ENCODE results near the gene LTBP1. TPM values are rescaled to one million over a fixed set of nuclear protein-coding genes. Genes with fewer than 3 reads are reported as not detected.

The LTBP1 gene
- total RNA-seq, 2 experiments from 2014 or later: 0.06 TPM; not detected in 1

DNA sequence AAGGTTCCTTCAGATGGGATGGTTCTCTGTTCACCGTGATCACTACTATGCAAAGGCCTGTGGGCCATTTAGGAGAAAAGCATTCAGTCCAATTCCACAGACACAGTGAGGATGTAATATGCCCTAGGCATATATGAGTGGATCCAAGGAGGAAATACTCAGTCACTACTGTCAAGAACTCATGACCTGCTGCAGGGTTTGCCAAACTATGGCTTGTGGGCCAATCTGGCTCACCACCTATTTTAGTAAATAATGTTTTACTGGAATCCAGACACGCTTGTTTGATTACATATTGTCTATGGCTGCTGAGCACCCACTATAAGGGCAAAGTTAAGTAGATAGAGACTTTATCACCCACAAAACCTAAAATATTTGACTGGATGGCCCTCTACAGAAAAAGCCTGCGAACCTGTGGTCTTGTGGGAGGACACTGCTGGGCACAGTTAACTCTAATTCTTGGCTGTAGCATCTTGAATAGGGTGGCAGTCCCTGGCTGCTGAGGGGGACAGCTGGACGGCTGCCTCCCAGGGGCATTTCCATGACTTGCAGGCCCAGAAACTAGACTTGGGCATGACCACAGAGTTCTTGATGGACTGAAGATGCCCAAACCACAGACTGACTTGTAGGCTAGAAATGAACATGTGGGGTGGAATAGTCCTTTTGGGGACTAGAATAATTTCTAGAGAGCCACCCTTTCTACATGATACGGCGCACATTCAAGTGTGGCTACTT is 20.6 kb upstream of the LTBP1 start:
- Mint-ChIP-seq H3K9me3 (no peaks in the 10 kb centered on the region), H3K27ac (no peak overlapping the region), H3K36me3 (ENCODE audit: low read depth) (no peaks in the 10 kb centered on the region), H3K27me3 (peaks cover 50% of the 10 kb centered on the region), H3K4me3 (no peak overlapping the region), H3K4me1 (ENCODE audit: low read depth) (no peaks in the 10 kb centered on the region)
- H3K27me3 ChIP-seq (ENCODE audit: control insufficient read depth in 1 of 2, insufficient read depth in 2 of 2, low read length in 2 of 2): peaks cover 4 to 8% of the 10 kb centered on the region in 2 experiments
- H3K4me1 ChIP-seq (ENCODE audit: insufficient read depth, low read length): no peaks in the 10 kb centered on the region
- intact Hi-C loops (cut with DNase I, micrococcal nuclease): no loop called here
- H3K27ac ChIP-seq (ENCODE audit: low read depth in 1 of 2, low read length in 2 of 2): no peak overlapping the region
- no peak overlapping the region for H3K4me3 ChIP-seq (ENCODE audit: low read length)
- DNase-seq: no peak
- ChIA-PET CTCF (no interaction called here), POLR2A (no interaction called here)
- TF ChIP-seq, protein P1, sequence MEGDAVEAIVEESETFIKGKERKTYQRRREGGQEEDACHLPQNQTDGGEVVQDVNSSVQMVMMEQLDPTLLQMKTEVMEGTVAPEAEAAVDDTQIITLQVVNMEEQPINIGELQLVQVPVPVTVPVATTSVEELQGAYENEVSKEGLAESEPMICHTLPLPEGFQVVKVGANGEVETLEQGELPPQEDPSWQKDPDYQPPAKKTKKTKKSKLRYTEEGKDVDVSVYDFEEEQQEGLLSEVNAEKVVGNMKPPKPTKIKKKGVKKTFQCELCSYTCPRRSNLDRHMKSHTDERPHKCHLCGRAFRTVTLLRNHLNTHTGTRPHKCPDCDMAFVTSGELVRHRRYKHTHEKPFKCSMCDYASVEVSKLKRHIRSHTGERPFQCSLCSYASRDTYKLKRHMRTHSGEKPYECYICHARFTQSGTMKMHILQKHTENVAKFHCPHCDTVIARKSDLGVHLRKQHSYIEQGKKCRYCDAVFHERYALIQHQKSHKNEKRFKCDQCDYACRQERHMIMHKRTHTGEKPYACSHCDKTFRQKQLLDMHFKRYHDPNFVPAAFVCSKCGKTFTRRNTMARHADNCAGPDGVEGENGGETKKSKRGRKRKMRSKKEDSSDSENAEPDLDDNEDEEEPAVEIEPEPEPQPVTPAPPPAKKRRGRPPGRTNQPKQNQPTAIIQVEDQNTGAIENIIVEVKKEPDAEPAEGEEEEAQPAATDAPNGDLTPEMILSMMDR (IDR thresholded peaks at IDR 0.05): no peak
- H3K36me3 ChIP-seq (ENCODE audit: insufficient read depth, low read length): no peaks in the 10 kb centered on the region
- no peak for ATAC-seq (ENCODE audit: poor library complexity)
- H3K9me3 ChIP-seq (ENCODE audit: control insufficient read depth in 1 of 2, insufficient read depth in 1 of 2, low read length in 2 of 2): no peaks in the 10 kb centered on the region

DNA sequence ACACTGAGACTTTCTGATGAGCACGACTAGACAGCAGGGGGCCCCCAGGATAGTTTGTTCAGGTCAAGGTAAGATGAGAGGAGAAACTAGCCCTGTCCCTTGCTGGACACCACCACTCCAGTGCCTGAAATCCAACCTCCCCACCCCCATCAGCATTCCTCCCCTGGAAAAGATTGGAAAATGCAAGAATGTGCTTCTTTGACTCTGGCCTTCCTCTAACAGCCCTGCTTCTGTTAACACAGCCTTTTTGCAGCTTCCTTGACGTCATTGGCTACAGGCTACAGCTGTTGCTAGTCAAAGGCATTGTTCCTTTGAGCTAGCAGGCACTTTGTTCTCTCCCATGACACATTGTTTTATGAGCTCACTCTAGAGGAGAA is 20.1 kb upstream of the LTBP1 start:
- Mint-ChIP-seq H3K4me1 (ENCODE audit: low read depth) (no peaks in the 10 kb centered on the region), H3K4me3 (no peak overlapping the region), H3K27me3 (peaks cover 47% of the 10 kb centered on the region), H3K36me3 (ENCODE audit: low read depth) (no peaks in the 10 kb centered on the region), H3K27ac (no peak overlapping the region), H3K9me3 (no peaks in the 10 kb centered on the region)
- Histone ChIP-seq H3K27me3 (ENCODE audit: control insufficient read depth in 1 of 2, insufficient read depth in 2 of 2, low read length in 2 of 2) (peaks cover 4 to 8% of the 10 kb centered on the region in 2 experiments), H3K27ac (ENCODE audit: low read depth in 1 of 2, low read length in 2 of 2) (no peak overlapping the region), H3K9me3 (ENCODE audit: control insufficient read depth in 1 of 2, insufficient read depth in 1 of 2, low read length in 2 of 2) (no peaks in the 10 kb centered on the region), H3K4me3 (ENCODE audit: low read length) (no peak overlapping the region), H3K4me1 (ENCODE audit: insufficient read depth, low read length) (no peaks in the 10 kb centered on the region), H3K36me3 (ENCODE audit: insufficient read depth, low read length) (no peaks in the 10 kb centered on the region)
- TF ChIP-seq, protein P1 (IDR thresholded peaks at IDR 0.05): no peak
- intact Hi-C loops (cut with DNase I, micrococcal nuclease): no loop called here
- DNase-seq: no peak
- POLR2A ChIA-PET: no interaction called here
- CTCF ChIA-PET: no interaction called here
- no peak for ATAC-seq (ENCODE audit: poor library complexity)

DNA sequence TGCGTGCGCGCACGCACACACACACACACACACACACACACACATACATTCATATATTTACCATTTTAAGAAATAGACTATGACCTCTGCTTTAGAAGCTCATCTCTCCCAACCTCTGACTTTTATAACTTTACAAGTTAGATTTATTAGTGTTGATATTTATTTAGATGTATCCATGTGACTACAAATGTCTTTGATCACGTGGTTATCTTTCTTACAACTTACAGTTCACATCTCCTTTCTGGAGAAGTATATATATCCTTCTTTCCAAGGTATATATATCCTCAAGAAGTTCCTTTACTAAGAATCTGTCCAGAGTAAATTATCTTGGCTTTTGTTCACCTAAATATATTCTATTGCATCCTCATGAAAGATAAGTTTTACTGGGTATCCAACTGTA is 16.3 kb upstream of the LTBP1 start:
- no peaks in the 10 kb centered on the region for H3K36me3 Mint-ChIP-seq (ENCODE audit: low read depth)
- Histone ChIP-seq H3K27ac (ENCODE audit: low read depth in 1 of 2, low read length in 2 of 2) (no peak overlapping the region), H3K4me1 (ENCODE audit: insufficient read depth, low read length) (no peaks in the 10 kb centered on the region), H3K4me3 (ENCODE audit: low read length) (no peak overlapping the region), H3K9me3 (ENCODE audit: control insufficient read depth in 1 of 2, insufficient read depth in 1 of 2, low read length in 2 of 2) (no peaks in the 10 kb centered on the region), H3K36me3 (ENCODE audit: insufficient read depth, low read length) (no peaks in the 10 kb centered on the region), H3K27me3 (ENCODE audit: control insufficient read depth in 1 of 2, insufficient read depth in 2 of 2, low read length in 2 of 2) (peaks cover 4 to 6% of the 10 kb centered on the region in 2 experiments)
- H3K4me3 Mint-ChIP-seq: no peak overlapping the region
- POLR2A ChIA-PET: no interaction called here
- ATAC-seq (ENCODE audit: poor library complexity) (no peak), DNase-seq (no peak)
- CTCF ChIA-PET: no interaction called here
- peaks cover 26% of the 10 kb centered on the region for H3K27me3 Mint-ChIP-seq
- H3K4me1 Mint-ChIP-seq (ENCODE audit: low read depth): no peaks in the 10 kb centered on the region
- intact Hi-C loops (cut with DNase I, micrococcal nuclease): no loop called here
- TF ChIP-seq, protein P1 (IDR thresholded peaks at IDR 0.05): no peak
- H3K9me3 Mint-ChIP-seq: no peaks in the 10 kb centered on the region
- no peak overlapping the region for H3K27ac Mint-ChIP-seq
